ENCODE data around the gene TPGS1.

The TPGS1 gene

GRCh38 chr19:517721-518597 lies 10.7 kb downstream of the TPGS1 start:
- DNase-seq (ENCODE audit: low spot score), result no peak
- no peak for FAIRE-seq

- no peak for DNase-seq (ENCODE audit: low spot score)
- no peak for FAIRE-seq
Observed at GRCh38 chr19:518598-519231, 11.4 kb downstream of the TPGS1 start.

- no peak for FAIRE-seq
- no peak for DNase-seq (ENCODE audit: low spot score)
Observed at GRCh38 chr19:519449-519865, 12.2 kb downstream of the TPGS1 start.

GRCh38 chr19:522726-523125 lies 15.4 kb downstream of the TPGS1 start:
- no peak for FAIRE-seq
- no peak for DNase-seq (ENCODE audit: low spot score)

GRCh38 chr19:524062-524674 lies 16.9 kb downstream of the TPGS1 start:
- DNase-seq (ENCODE audit: low spot score) (no peak), FAIRE-seq (no peak)

GRCh38 chr19:525029-525428 lies 17.7 kb downstream of the TPGS1 start:
- no peak for DNase-seq (ENCODE audit: low spot score)
- no peak for FAIRE-seq

GRCh38 chr19:525857-526419 lies 18.6 kb downstream of the TPGS1 start:
- FAIRE-seq (no peak), DNase-seq (ENCODE audit: low spot score) (no peak)

- no peak for DNase-seq (ENCODE audit: low spot score)
- FAIRE-seq, result no peak
Observed at GRCh38 chr19:530134-531008, 23.1 kb downstream of the TPGS1 start.

GRCh38 chr19:531009-531752 lies 23.9 kb downstream of the TPGS1 start:
- DNase-seq (ENCODE audit: low spot score) (peak; percentile 58), FAIRE-seq (no peak)

- DNase-seq (ENCODE audit: low spot score) (no peak), FAIRE-seq (no peak)
Observed at GRCh38 chr19:531753-532560, 24.7 kb downstream of the TPGS1 start, which contains the start of gene CDC34. TSS of gene CDC34 (plus strand) at chr19:531760. CDS start at chr19:531932, 172 bp downstream.

- DNase-seq (ENCODE audit: low spot score), result peak; percentile 28
Observed at GRCh38 chr19:532561-533363, 25.5 kb downstream of the TPGS1 start.

GRCh38 chr19:533364-534058 lies 26.2 kb downstream of the TPGS1 start:
- DNase-seq (ENCODE audit: low spot score) (no peak), FAIRE-seq (no peak)

More at GRCh38 chr19:532561-533363, 25.5 kb downstream of the TPGS1 start:
- FAIRE-seq, result no peak

GRCh38 chr19:534088-534487 lies 26.8 kb downstream of the TPGS1 start:
- FAIRE-seq, result no peak

GRCh38 chr19:535017-535835 lies 27.9 kb downstream of the TPGS1 start:
- FAIRE-seq (no peak), DNase-seq (ENCODE audit: low spot score) (peak; percentile 67)

More at GRCh38 chr19:534088-534487, 26.8 kb downstream of the TPGS1 start:
- no peak for DNase-seq (ENCODE audit: low spot score)

- no peak for FAIRE-seq
- DNase-seq (ENCODE audit: low spot score), result no peak
Observed at GRCh38 chr19:536031-536880, 29.0 kb downstream of the TPGS1 start.

GRCh38 chr19:536881-537404 lies 29.6 kb downstream of the TPGS1 start:
- DNase-seq (ENCODE audit: low spot score) (no peak), FAIRE-seq (no peak)
